GM19240 (cell line): ENCODE measurements around the gene DOCK4.
"Not testable (repeated sequence)": the region's sequence is repeated elsewhere in the genome, so short reads cannot be mapped to it uniquely, and the experiment has no call there.

Source experiments
- DNase-seq: peaks from one replicate; pipeline ENCODE4 v3.0.0; 2011; ENCODE audit warnings: low spot score; ENCODE audit not compliant: insufficient read length

Gene DOCK4

GRCh38 chr7:112136271-112137008 lies 69.8 kb downstream of the DOCK4 start:
- no peak for DNase-seq

- no peak for DNase-seq
These were observed 70.4 kb downstream of the DOCK4 start for GRCh38 chr7:112135815-112136214.

DNA sequence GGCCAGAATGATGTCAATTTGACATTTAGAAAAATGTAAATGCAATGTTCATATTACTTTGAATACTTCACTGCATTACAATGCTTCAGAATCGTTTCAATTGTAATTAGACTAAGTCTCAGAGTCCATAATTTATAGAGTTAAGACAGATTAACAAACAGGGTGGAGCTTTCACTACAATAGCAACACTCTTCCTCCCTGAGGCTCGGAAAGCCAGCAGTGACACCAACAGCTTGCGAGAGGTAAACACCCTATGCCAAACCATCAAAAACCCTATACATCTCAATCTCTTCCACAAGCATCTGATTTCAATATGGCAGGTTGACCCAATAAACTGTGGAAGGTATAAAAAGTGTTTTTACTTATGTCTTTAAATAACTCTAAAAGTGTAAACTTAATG lies 72.2 kb downstream of the DOCK4 start:
- no peak for DNase-seq

- no peak for DNase-seq
These were observed 72.9 kb downstream of the DOCK4 start for GRCh38 chr7:112133328-112133727.

- DNase-seq, result no peak
These were observed 74.0 kb downstream of the DOCK4 start for GRCh38 chr7:112132051-112132694.

- no peak for DNase-seq
These were observed 75.3 kb downstream of the DOCK4 start for GRCh38 chr7:112130729-112131410.

DNA sequence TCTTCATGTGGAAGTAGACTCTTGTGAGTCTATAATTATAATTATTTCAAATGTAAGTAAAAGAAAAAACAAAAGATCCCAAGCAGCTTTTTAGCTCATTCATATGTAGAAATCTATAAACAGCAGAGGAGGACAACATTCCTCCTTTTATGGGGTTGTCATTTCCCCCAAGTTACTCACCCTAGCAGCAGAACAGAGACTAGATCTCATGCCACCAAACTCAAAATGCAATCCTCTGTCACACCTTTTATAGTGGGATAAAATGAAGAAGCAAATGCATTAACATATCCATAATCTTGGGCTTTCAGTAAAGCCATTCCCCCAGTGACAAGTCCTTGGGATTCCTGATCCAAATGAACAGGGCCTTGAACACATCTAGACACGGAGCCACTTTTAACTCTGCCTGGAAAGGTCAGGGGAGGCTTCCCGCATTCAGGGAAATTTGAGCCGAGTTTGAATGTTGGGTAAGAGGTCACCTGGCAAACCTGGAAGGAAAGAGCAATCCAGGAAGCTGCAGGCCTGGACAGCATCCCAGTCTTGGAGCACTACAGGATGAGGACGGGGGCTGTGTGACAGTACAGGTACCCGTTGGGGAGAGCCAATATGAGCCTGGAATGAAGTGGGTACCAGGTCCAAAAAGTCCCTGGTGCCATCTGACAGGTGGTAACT lies 76.4 kb downstream of the DOCK4 start:
- DNase-seq, result no peak

- not testable (repeated sequence) for DNase-seq
These were observed 77.5 kb downstream of the DOCK4 start for GRCh38 chr7:112128461-112129425.

DNA sequence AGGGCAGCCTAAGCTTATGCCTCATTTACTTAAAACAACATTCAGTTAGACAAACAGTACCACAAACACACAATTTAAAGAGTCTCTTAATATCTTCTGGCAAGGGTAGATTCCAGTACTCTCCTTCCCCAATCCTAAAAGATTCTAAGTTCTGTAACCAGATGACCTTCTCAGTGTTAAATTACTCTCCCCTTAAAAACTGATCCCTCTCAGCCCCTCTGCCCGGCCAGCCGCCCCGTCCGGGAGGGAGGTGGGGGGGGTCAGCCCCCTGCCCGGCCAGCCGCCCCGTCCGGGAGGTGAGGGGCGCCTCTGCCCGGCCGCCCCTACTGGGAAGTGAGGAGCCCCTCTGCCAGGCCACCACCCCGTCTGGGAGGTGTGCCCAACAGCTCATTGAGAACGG lies 78.2 kb downstream of the DOCK4 start:
- DNase-seq, result not testable (repeated sequence)

DNA sequence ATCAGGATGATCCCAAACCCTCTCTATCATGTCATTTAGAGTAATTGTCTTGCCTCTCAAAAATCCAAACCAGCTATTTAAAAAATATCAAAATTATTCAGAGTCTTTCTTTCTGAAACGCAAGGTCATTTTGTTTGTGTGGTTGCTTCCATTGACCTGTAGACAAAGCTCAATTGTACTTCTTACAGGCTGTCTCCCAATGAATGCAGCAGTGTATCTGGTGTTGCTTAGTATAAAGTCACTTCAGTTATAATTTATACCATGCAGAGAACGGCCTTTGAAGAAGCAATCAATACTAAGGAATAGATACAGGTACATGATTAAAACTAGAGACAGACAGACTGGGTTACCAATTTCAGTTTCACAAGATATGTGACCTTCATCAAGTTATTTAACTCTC lies 80.9 kb downstream of the DOCK4 start:
- no peak for DNase-seq

GRCh38 chr7:112124061-112124766 lies 82.0 kb downstream of the DOCK4 start:
- no peak for DNase-seq

GRCh38 chr7:112122798-112123197 lies 83.4 kb downstream of the DOCK4 start:
- DNase-seq, result no peak

DNA sequence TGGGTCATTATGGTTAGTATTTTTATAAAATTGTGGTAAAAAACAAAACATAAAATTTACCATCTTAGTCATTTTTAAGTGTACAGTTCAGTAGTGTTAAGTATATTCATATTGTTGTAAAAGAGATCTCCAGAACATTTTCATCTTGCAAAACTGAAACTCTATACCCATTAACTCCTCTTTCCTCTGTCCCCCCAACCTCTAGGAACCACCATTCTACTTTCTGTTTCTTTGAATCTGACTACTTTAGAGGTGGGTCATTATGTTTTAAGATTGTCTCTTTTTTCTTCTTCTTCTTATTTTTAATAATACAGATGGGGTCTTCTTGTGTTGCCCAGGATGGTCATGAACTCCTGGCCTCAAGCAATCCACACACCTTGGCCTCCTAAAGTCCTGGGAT lies 84.1 kb downstream of the DOCK4 start:
- DNase-seq, result no peak

- DNase-seq, result no peak
These were observed 84.9 kb downstream of the DOCK4 start for GRCh38 chr7:112121318-112121717.

DNA sequence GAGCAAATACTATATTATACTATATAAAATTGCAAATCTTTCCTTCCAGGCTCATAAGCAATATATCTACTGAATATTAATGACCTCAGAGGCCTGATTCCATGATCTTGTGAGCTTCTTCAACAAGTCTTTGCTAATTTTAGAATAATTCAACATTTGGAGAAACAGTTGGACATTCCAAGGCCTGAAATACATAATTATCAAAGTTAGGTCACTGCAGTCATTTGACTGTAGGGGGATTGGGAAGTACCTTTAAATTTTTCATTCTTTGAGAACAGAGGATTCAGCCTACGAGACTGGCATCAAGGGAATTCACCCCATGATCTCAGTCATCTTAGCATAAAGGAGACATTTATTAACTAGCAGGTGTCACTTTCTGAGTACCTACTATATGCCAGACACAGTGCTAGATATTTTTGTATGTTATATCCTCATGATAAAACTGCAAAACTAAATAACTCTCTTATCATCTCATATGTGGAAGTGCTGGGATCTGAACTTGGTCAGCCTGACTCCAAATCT lies 85.4 kb downstream of the DOCK4 start:
- DNase-seq, result no peak

DNA sequence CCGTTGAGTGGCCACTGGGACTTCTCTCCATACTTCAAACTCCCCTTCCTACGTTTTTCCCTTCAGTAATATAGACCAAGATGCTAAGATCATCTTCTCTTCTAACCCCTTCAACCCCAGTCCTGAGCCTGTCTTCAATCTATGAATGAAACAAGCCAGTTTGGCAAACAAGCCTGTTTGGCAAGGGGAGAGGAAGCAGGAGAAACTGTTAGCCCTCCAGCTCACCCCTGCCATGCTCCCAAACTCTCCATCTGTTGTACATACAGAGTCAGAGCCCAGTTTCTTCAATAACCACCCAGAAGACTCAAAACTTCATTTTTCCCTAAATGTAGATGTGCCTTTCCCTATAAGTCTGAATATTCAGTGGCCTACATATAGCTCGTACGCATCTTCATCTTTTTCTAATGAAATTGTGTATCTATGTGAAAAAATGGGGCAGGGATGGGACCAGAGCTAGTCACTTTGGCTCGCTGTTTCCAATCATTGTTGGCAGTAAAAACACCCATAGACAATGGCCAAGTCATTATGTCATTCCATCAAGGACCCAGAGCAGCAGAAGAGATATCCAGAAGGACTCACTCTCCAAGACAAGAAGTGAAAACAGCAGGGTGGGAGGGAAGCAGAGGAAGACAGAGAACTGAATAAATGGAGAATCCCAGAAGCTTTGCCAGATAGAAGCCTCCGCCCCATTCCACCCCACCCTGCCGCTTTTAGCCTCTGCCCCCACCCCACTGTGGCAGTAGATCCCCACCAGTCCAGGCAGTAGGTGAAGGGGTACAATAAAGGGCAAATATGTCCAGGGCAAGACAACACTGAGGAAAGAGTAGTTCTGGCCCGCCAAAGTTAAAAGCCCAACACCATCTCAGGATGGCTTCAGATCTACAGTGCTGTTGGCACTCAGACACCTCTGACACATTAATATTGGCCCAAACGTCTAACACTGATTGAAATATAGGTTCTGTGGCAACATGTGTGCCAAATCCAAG lies 87.3 kb downstream of the DOCK4 start:
- no peak for DNase-seq

GRCh38 chr7:112116894-112117293 lies 89.3 kb downstream of the DOCK4 start:
- DNase-seq, result no peak

- DNase-seq, result no peak
These were observed 89.8 kb downstream of the DOCK4 start for GRCh38 chr7:112116358-112116757.

DNA sequence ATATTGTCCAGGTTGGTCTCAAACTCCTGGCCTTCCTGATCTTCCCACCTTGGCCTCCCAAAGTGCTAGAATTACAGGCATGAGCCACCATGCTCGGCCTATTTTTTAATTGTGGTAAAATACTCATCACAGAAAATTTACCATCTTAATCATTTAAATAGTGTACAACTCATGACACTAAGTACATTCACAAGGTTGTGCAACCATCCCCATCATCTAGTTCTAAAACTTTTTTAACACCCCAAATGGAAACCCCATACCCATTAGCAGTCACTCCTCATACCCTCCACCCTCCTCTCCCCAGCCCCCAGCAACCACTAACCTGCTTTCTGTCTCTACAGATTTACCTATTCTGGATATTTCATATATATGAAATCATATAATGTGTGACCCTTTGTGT lies 90.3 kb downstream of the DOCK4 start:
- no peak for DNase-seq
